Erythroblast (primary cell): Measurements from ENCODE around the gene DGKD.

Experiments used
- GATA1 ChIP-seq: IDR thresholded peaks from 2 replicates; pipeline ENCODE4 v1.6.1; 2011; ENCODE audit warnings: low read depth, mild to moderate bottlenecking, control low read depth, low read length, moderate library complexity
- POLR2A ChIP-seq: IDR thresholded peaks from 2 replicates; pipeline ENCODE4 v1.6.1; 2011; ENCODE audit warnings: mild to moderate bottlenecking, low read length

GRCh38 chr2:233503947-233504637 lies 149.8 kb downstream of the DGKD start:
- no peak for TF ChIP-seq POLR2A
- TF ChIP-seq GATA1: no peak
